OCI-LY1 (cell line): ENCODE results near the gene ZSCAN10.

Source experiments
- H2AFZ ChIP-seq: fragments of 200-600 bp; sonication (generic), shearing (Covaris generic); 2 replicates; pipeline ENCODE4 v1.6.0; 2014; ENCODE audit warnings: antibody characterized with exemption, mild to moderate bottlenecking, low read length
- H3F3A ChIP-seq: fragments of 200-600 bp; sonication (generic), shearing (Covaris generic); 2 replicates; pipeline ENCODE4 v1.6.0; 2014; ENCODE audit warnings: mild to moderate bottlenecking, antibody characterized with exemption, low read length, moderate library complexity; ENCODE audit not compliant: insufficient read depth
- H3K27ac ChIP-seq: fragments of 200-600 bp; sonication (generic); 2 replicates; pipeline ENCODE4 v1.5.1; 2014; ENCODE audit warnings: low read length, mixed run types, mild to moderate bottlenecking, low read depth; ENCODE audit not compliant: poor library complexity, severe bottlenecking
- H3K27me3 ChIP-seq: fragments of 200-600 bp; sonication (generic); 2 replicates; pipeline ENCODE4 v1.6.0; 2014; ENCODE audit warnings: antibody characterized with exemption, mild to moderate bottlenecking, low read length, moderate library complexity; ENCODE audit not compliant: insufficient read depth
- H3K36me3 ChIP-seq: fragments of 200-600 bp; sonication (generic); 2 replicates; pipeline ENCODE4 v1.6.1; 2014; ENCODE audit warnings: mild to moderate bottlenecking, antibody characterized with exemption, low read length, moderate library complexity, mixed read lengths; ENCODE audit not compliant: insufficient read depth
- H3K4me1 ChIP-seq: fragments of 200-600 bp; sonication (generic); 2 replicates; pipeline ENCODE4 v1.5.1; 2014; ENCODE audit warnings: mild to moderate bottlenecking, low read length, moderate library complexity; ENCODE audit not compliant: insufficient read depth, severe bottlenecking
- H3K4me2 ChIP-seq: fragments of 200-600 bp; sonication (generic), shearing (Covaris generic); 2 replicates; pipeline ENCODE4 v1.6.1; 2014; ENCODE audit warnings: low read length
- H3K4me3 ChIP-seq: fragments of 200-600 bp; sonication (generic); 2 replicates; pipeline ENCODE4 v1.5.1; 2014; ENCODE audit warnings: low read length, low read depth, mild to moderate bottlenecking, mixed read lengths; ENCODE audit not compliant: poor library complexity, severe bottlenecking
- H3K79me2 ChIP-seq: fragments of 200-600 bp; shearing (Covaris generic); 2 replicates; pipeline ENCODE4 v1.6.1; 2016; ENCODE audit warnings: mixed run types, low read length, mixed read lengths; ENCODE audit not compliant: insufficient read depth
- H3K9ac ChIP-seq: fragments of 200-600 bp; sonication (generic), shearing (Covaris generic); 2 replicates; pipeline ENCODE4 v1.6.1; 2014; ENCODE audit warnings: mild to moderate bottlenecking, low read length, mixed read lengths
- H3K9me2 ChIP-seq: fragments of 200-600 bp; sonication (generic), shearing (Covaris generic); 2 replicates; pipeline ENCODE4 v1.6.1; 2014; ENCODE audit warnings: low read depth, mild to moderate bottlenecking, low read length, mixed read lengths
- H3K9me3 ChIP-seq: fragments of 200-600 bp; shearing (Covaris generic); 2 replicates; pipeline ENCODE4 v1.6.1; 2014; ENCODE audit warnings: low read length, mixed read lengths
- H4K20me1 ChIP-seq: fragments of 200-600 bp; sonication (generic), shearing (Covaris generic); 2 replicates; pipeline ENCODE4 v1.6.0; 2016; ENCODE audit warnings: mild to moderate bottlenecking, low read length; ENCODE audit not compliant: insufficient read depth
- CTCF ChIP-seq: fragments of 200-600 bp; sonication (generic), shearing (Covaris generic); IDR thresholded peaks from 2 replicates; pipeline ENCODE4 v1.5.1; 2017; ENCODE audit warnings: mild to moderate bottlenecking, antibody characterized with exemption, low read length, moderate library complexity, mixed read lengths
- EZH2 ChIP-seq: fragments of 200-600 bp; sonication (generic), shearing (Covaris generic); IDR thresholded peaks from 2 replicates; pipeline ENCODE4 v1.8.0; 2017; ENCODE audit warnings: borderline replicate concordance, mixed run types, mild to moderate bottlenecking, antibody characterized with exemption, low read length, moderate library complexity, mixed read lengths

ZSCAN10 gene

DNA sequence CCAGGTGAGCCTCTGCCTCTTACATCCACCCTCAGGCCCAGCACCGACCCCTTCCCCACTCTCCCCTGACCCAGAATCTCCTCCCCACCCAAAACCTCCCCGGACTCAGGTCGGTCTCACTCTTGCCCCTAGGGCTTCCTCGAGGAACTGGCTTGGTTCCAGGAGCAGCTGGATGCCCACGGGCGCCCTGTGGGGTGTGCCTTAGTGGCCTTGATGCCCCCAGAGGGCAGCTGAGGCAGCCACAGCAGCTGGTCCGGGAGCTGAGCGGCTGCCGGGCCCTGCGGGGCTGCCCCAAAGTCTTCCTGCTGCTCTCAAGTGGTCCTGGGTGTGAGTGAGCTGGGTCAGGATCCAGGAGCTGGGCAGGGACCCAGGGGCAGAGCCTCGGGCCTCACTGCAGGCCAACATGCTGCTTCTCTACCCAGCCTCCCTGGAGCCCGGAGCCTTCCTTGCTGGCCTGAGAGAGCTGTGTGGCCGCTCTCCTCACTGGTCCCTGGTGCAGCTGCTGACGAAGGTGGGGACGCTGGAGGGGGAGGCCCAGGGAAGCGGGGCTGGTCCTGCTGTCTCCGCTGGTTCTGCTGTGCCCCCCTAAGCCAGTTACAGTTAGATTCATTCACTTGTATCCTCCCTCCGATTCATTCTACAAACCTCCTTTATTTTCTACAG lies 45.4 kb upstream of the ZSCAN10 start:
- no peak overlapping the region for H3K4me2 ChIP-seq

DNA sequence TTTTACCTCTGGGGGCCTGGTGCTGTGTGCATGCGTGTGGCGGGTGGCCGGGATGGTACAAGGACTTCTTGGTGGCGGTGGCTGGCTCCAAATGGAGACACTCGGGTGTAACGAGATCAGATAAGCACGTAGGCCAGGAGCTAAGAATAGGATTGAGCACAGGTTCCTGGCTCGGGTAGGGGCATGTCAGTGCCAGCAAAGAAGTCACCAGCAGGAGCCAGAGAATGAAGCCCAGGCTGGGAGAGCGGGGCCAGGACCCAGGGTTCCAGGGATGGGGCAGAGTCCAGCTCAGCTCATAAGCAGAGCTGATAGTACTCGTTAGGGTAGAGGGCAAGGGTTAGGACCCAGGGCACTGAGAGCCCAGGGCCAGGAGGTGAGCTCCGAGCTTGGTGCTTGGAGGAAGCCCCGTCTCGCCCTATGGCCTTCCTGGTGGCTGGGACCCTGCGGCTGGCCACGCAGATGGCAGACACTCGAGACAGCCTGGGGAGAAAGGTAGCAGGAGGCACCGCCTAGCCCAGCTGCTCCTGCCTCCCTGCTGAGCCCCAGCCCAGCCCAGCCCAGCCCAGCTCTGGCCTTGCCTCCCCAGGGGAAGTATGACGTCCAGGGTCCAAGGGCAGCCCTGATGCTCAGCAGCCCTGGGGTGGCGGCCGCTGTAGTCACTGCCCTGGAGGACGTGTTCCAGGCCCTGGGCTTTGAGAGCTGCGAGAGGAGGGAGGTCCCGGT lies 44.7 kb upstream of the ZSCAN10 start:
- no peak overlapping the region for H3K9ac ChIP-seq
- H3K79me2 ChIP-seq = no peaks in the 10 kb centered on the region
- no peak for TF ChIP-seq CTCF
- no peak for TF ChIP-seq EZH2
- H3K27ac ChIP-seq = no peak overlapping the region
- no peaks in the 10 kb centered on the region for H3K4me1 ChIP-seq
- no peaks in the 10 kb centered on the region for H4K20me1 ChIP-seq
- peaks cover 16% of the 10 kb centered on the region; the same call in 1 of the 2 replicates for H3K27me3 ChIP-seq
- H3K36me3 ChIP-seq = peaks cover 17% of the 10 kb centered on the region
- H3K9me2 ChIP-seq = no peaks in the 10 kb centered on the region
- no peak overlapping the region for H2AFZ ChIP-seq
- H3K4me3 ChIP-seq = no peak overlapping the region
- no peaks in the 10 kb centered on the region for H3F3A ChIP-seq
- H3K9me3 ChIP-seq = no peaks in the 10 kb centered on the region
- H3K4me2 ChIP-seq = no peak overlapping the region

More for the DNA sequence above, 45.4 kb upstream of the ZSCAN10 start:
- peaks cover 16% of the 10 kb centered on the region; the same call in 1 of the 2 replicates for H3K27me3 ChIP-seq
- no peak overlapping the region for H3K4me3 ChIP-seq
- H3K4me1 ChIP-seq = peaks cover under 1% of the 10 kb centered on the region
- no peak overlapping the region for H3K9ac ChIP-seq
- H3K27ac ChIP-seq = no peak overlapping the region
- no peaks in the 10 kb centered on the region for H3K79me2 ChIP-seq
- TF ChIP-seq CTCF (no peak), EZH2 (no peak)
- H3K9me2 ChIP-seq = no peaks in the 10 kb centered on the region
- H3K9me3 ChIP-seq = no peaks in the 10 kb centered on the region
- peaks cover 17% of the 10 kb centered on the region for H3K36me3 ChIP-seq
- no peaks in the 10 kb centered on the region for H4K20me1 ChIP-seq
- no peak overlapping the region for H2AFZ ChIP-seq
- no peaks in the 10 kb centered on the region for H3F3A ChIP-seq

- no peak overlapping the region for H3K27ac ChIP-seq
- H3K4me2 ChIP-seq = no peak overlapping the region
- H3F3A ChIP-seq = no peaks in the 10 kb centered on the region
- H2AFZ ChIP-seq = no peak overlapping the region
- H4K20me1 ChIP-seq = no peaks in the 10 kb centered on the region
- H3K36me3 ChIP-seq = peaks cover 17% of the 10 kb centered on the region
- no peaks in the 10 kb centered on the region for H3K9me2 ChIP-seq
- no peak for TF ChIP-seq CTCF
- TF ChIP-seq EZH2 = no peak
- H3K9me3 ChIP-seq = no peaks in the 10 kb centered on the region
- H3K9ac ChIP-seq = no peak overlapping the region
- H3K4me1 ChIP-seq = no peaks in the 10 kb centered on the region
- no peaks in the 10 kb centered on the region for H3K79me2 ChIP-seq
- peaks cover 16% of the 10 kb centered on the region; the same call in 1 of the 2 replicates for H3K27me3 ChIP-seq
- H3K4me3 ChIP-seq = no peak overlapping the region
Measured at GRCh38 chr16:3143189-3143588, 44.1 kb upstream of the ZSCAN10 start.
